Hepatocyte (in vitro differentiated cells): Measurements from ENCODE around the gene WSCD1. TPM values are rescaled to one million over a fixed set of nuclear protein-coding genes. Genes with fewer than 3 reads are reported as not detected.

Source experiments
- DNase-seq: peaks from one replicate; pipeline ENCODE4 v3.0.0-alpha.2; 2016; ENCODE audit warnings: low spot score
- H2AFZ ChIP-seq: fragments of 200-600 bp; sonication (generic); 2 replicates; pipeline ENCODE4 v1.6.0; 2016; ENCODE audit warnings: antibody characterized with exemption, mild to moderate bottlenecking
- H3K27ac ChIP-seq: fragments of 200-600 bp; sonication (generic); 2 replicates; pipeline ENCODE4 v1.5.1; 2016; ENCODE audit warnings: mild to moderate bottlenecking
- H3K27me3 ChIP-seq: fragments of 200-600 bp; sonication (generic); 2 replicates; pipeline ENCODE4 v1.6.1; 2016
- H3K36me3 ChIP-seq: fragments of 200-600 bp; sonication (generic); replicated peaks from 2 replicates; pipeline ENCODE4 v1.5.1; 2016; ENCODE audit warnings: low read depth; ENCODE audit not compliant: insufficient read depth
- H3K4me1 ChIP-seq: fragments of 200-600 bp; sonication (generic); 2 replicates; pipeline ENCODE4 v1.5.1; 2016; ENCODE audit warnings: mild to moderate bottlenecking, moderate library complexity; ENCODE audit not compliant: insufficient read depth
- H3K4me2 ChIP-seq: fragments of 200-600 bp; sonication (generic); 2 replicates; pipeline ENCODE4 v1.6.0; 2016
- H3K4me3 ChIP-seq: fragments of 200-600 bp; sonication (generic); 2 replicates; pipeline ENCODE4 v1.5.1; 2016; ENCODE audit warnings: mild to moderate bottlenecking
- H3K79me2 ChIP-seq: fragments of 200-600 bp; sonication (generic); 2 replicates; pipeline ENCODE4 v1.6.0; 2017; ENCODE audit warnings: mild to moderate bottlenecking
- H3K9me2 ChIP-seq: fragments of 200-600 bp; sonication (generic); replicated peaks from 2 replicates; pipeline ENCODE4 v1.6.0; 2017; ENCODE audit warnings: mild to moderate bottlenecking; ENCODE audit not compliant: insufficient read depth
- H3K9me3 ChIP-seq: fragments of 200-600 bp; sonication (generic); 2 replicates; pipeline ENCODE4 v1.5.1; 2016; ENCODE audit warnings: low read depth, mild to moderate bottlenecking
- H4K20me1 ChIP-seq: fragments of 200-600 bp; sonication (generic); 2 replicates; pipeline ENCODE4 v1.6.0; 2016; ENCODE audit warnings: mild to moderate bottlenecking; ENCODE audit not compliant: insufficient read depth, poor library complexity, severe bottlenecking
- CTCF ChIP-seq: fragments of 200-600 bp; sonication (generic); IDR thresholded peaks from 2 replicates; pipeline ENCODE4 v1.5.1; 2016; ENCODE audit warnings: antibody characterized with exemption, mild to moderate bottlenecking; ENCODE audit not compliant: poor library complexity
- EZH2 ChIP-seq: fragments of 200-600 bp; sonication (generic); IDR thresholded peaks from 2 replicates; pipeline ENCODE4 v1.6.1; 2016; ENCODE audit warnings: antibody characterized with exemption, mild to moderate bottlenecking, borderline replicate concordance
- EZH2phosphoT487 ChIP-seq: fragments of 200-600 bp; sonication (generic); IDR thresholded peaks from one replicate; pipeline ENCODE4 v1.6.1; 2018; ENCODE audit warnings: antibody characterized with exemption, mild to moderate bottlenecking, low read depth, moderate library complexity; ENCODE audit not compliant: unreplicated experiment, severe bottlenecking
- WGBS: methylation state at CpG from one replicate; pipeline ENCODE4 v1.1.6; 2016; ENCODE audit warnings: low lambda C conversion rate; ENCODE audit errors: missing lambda C conversion rate; 5-methylcytosine and 5-hydroxymethylcytosine counted together
- polyA plus RNA-seq: library from polyadenylated mRNA; unstranded; fragments of >200 nt; fragmentation: Nextera tagmentation; extraction: Ambion mirVana; gene quantifications from 2 replicates; pipeline ENCODE4 v1.2.1, GENCODE V29; 2016
- total RNA-seq: library from RNA; depleted of rRNA; stranded (reverse); fragments of >200 nt; gene quantifications from 2 replicates; pipeline ENCODE4 v1.2.3, GENCODE V29; 2014

Gene WSCD1
- total and polyA plus RNA-seq, 2 experiments from 2014 or later = 1.5 to 4.4 TPM

- TF ChIP-seq EZH2 (no peak), EZH2phosphoT487 (no peak), CTCF (no peak)
- H3K9me3 ChIP-seq = no peaks in the 10 kb centered on the region
- no peak overlapping the region for H3K27ac ChIP-seq
- H3K4me2 ChIP-seq = peak overlapping the region; percentile 97
- peak overlapping the region; percentile 49 for H3K4me3 ChIP-seq
- peaks cover 3% of the 10 kb centered on the region for H3K4me1 ChIP-seq
- no peaks in the 10 kb centered on the region for H3K36me3 ChIP-seq
- no peaks in the 10 kb centered on the region for H3K79me2 ChIP-seq
- H3K27me3 ChIP-seq = peaks cover 53% of the 10 kb centered on the region
- H4K20me1 ChIP-seq = no peaks in the 10 kb centered on the region
- peak; percentile 32 for DNase-seq
- peak overlapping the region; percentile 56 for H2AFZ ChIP-seq
- 3% methylated on average over 23 of the region's 39 CpGs for WGBS
- no peaks in the 10 kb centered on the region for H3K9me2 ChIP-seq
Measured at GRCh38 chr17:6070913-6071511, 833 bp downstream of the WSCD1 start.

DNA sequence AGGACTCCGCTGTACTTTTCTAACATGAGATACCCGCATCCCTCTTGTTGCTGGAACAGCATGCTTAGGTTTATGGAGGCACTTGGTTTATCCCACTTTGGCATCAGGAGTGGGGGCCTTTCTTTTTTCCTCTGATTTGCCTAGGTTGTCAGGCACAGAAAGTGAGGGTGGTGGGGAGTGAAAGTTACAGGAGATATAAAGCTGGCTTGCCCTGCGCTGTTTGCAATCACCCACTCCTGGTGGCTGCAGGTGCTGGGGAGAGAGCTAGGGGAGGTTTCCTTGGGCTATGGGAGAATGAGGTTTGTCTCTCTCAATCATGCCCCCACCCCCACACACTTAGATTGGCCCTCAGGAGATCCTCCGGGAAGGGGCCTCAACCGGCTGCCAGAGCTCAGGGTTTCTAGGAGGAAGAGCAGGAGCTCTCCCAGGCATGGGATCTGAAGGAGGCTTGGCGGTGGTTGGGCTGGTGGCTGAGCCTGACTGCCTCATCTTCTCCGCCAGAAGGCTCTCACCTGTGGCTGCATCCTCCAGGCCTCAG lies 1.4 kb downstream of the WSCD1 start:
- H3K27ac ChIP-seq = no peak overlapping the region
- peaks cover 53% of the 10 kb centered on the region for H3K27me3 ChIP-seq
- no peak overlapping the region for H2AFZ ChIP-seq
- H4K20me1 ChIP-seq = no peaks in the 10 kb centered on the region
- no peak for DNase-seq
- H3K4me3 ChIP-seq = no peak overlapping the region
- peak overlapping the region; percentile 97 for H3K4me2 ChIP-seq
- no peaks in the 10 kb centered on the region for H3K9me2 ChIP-seq
- peaks cover 3% of the 10 kb centered on the region for H3K4me1 ChIP-seq
- H3K36me3 ChIP-seq = no peaks in the 10 kb centered on the region
- TF ChIP-seq EZH2 (no peak), CTCF (no peak), EZH2phosphoT487 (no peak)
- H3K79me2 ChIP-seq = no peaks in the 10 kb centered on the region
- WGBS = 72% methylated on average over 7 of the region's 7 CpGs
- H3K9me3 ChIP-seq = no peaks in the 10 kb centered on the region

DNA sequence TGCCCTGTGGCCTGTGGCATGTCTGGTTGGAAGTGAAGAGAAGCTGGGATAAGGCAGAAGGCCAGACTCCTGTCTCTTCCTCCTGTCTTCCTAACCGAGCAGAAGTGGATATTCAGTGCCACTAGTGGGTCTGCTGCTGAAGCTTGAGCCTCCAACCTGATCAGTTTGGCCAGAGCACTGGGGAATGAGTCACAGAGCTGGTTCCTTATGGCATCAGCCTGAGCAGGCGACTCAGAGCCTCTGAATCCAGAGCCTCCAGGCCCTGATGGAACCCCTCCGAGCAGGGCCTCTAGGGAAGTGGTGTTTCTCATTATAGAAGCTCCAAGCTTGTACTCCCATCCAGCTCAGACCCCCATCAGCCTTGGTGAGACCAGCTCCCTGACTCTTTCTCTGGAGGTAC lies 2.0 kb downstream of the WSCD1 start:
- no peaks in the 10 kb centered on the region for H3K36me3 ChIP-seq
- TF ChIP-seq EZH2 (no peak), CTCF (no peak), EZH2phosphoT487 (no peak)
- no peaks in the 10 kb centered on the region for H3K9me3 ChIP-seq
- no peaks in the 10 kb centered on the region for H3K79me2 ChIP-seq
- H3K4me2 ChIP-seq = no peak overlapping the region
- no peaks in the 10 kb centered on the region for H3K9me2 ChIP-seq
- no peaks in the 10 kb centered on the region for H4K20me1 ChIP-seq
- no peak for DNase-seq
- H3K4me1 ChIP-seq = peaks cover 3% of the 10 kb centered on the region
- H3K4me3 ChIP-seq = no peak overlapping the region
- no peak overlapping the region for H3K27ac ChIP-seq
- 89% methylated on average over 3 of the region's 3 CpGs for WGBS
- peaks cover 52% of the 10 kb centered on the region for H3K27me3 ChIP-seq
- no peak overlapping the region for H2AFZ ChIP-seq
